ENCODE data around the gene RPL35A. TPM values are rescaled to one million over a fixed set of nuclear protein-coding genes. Genes with fewer than 3 reads are reported as not detected.

Gene RPL35A
- total RNA-seq, 1 donor from 2014 or later = 422 TPM

Other genes starting within 250 kb of the RPL35A start
- 11.5 and 13.9 TPM in 2 replicates for gene RUBCN, start 213.3 kb upstream of the RPL35A start, total RNA-seq
- 69.8 and 90.5 TPM in 2 replicates for gene FYTTD1, start 200.3 kb upstream of the RPL35A start, total RNA-seq
- 21.7 and 72.8 TPM in 2 replicates for gene LRCH3, start 158.9 kb upstream of the RPL35A start, total RNA-seq
- gene LMLN, start 10.0 kb downstream of the RPL35A start, total RNA-seq = 5.2 and 18.2 TPM in 2 replicates

Data from renal cortical epithelial cell (primary cell).